Measurements from ENCODE around the gene ADD3. TPM values are rescaled to one million over a fixed set of nuclear protein-coding genes. Genes with fewer than 3 reads are reported as not detected.
A peak's percentile ranks its signal among the peaks of the same experiment; 100 is the strongest.

Gene ADD3
- total RNA-seq, 2 experiments from 2014 or later = 124 to 206 TPM

GRCh38 chr10:109969760-109970346, 37.9 kb upstream of the ADD3 start:
- DNase-seq (no peak), ATAC-seq (no peak)
- Mint-ChIP-seq H3K4me3 (no peak overlapping the region), H3K4me1 (no peaks in the 10 kb centered on the region), H3K36me3 (no peaks in the 10 kb centered on the region), H3K27ac (no peak overlapping the region), H3K9me3 (ENCODE audit: low read depth) (no peaks in the 10 kb centered on the region), H3K27me3 (peaks cover 21% of the 10 kb centered on the region)
- CTCF ChIA-PET = interaction anchor here (1.4 to 2.5 kb wide), 2 partner anchors 9 to 86 kb away, joined by 4 to 9 read pairs; no protein-coding TSS in a partner anchor

DNA sequence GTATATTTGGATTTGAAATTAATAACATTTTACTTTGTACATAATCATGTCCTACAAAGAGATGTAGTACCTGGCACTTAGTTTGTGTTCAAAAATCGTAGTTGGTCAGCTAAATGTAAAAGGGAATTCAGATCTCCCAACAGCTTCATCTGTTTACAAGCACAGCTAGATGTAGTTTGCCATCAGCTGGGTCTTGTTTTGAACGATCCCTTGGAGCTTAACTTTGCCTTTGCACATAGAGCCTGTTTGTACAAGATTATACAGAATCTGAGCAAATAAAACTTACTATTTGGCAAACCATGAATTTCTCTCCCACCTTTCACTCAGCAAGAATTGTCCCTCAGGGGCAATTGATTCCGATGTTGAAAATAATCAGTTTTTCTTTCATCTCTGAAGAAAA, 36.1 kb upstream of the ADD3 start:
- ATAC-seq = no peak
- Mint-ChIP-seq H3K27ac (no peak overlapping the region), H3K36me3 (no peaks in the 10 kb centered on the region), H3K4me1 (no peaks in the 10 kb centered on the region), H3K4me3 (no peak overlapping the region), H3K9me3 (ENCODE audit: low read depth) (no peaks in the 10 kb centered on the region), H3K27me3 (peaks cover 19% of the 10 kb centered on the region)
- CTCF ChIA-PET = interaction anchor here (0.6 to 1.4 kb wide), 2 partner anchors 79 to 143 kb away, joined by 3 to 5 read pairs; no protein-coding TSS in a partner anchor
- no peak for DNase-seq

DNA sequence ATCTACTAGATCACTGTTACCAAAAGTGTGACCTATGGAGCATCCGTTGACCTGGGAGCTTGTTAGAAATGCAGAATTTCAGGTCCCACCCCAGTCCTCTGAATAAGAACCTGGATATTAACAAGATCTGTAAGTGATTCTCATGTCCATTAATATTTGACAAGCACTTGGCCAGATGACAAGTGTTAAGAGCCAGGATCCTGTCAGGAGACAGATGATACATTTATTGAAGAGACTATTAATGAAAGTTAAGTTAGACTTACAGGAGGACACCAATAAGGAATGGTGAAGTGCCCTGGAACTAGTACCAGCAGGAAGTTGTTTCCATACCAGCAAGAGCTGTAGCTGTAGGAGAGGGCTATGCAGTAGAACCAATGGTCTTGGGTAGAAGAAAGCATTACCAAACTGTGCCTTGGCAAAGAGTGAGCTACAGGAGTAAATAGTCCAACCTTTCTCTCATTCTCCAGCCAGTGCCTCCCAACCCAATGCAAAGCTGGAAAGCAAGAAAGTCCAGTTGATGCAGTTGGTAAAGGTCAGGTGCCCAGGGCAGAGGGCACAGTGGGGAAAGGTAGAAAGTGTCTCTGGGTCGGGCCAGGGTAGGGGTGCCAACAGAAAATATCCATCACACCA, 35.3 kb upstream of the ADD3 start:
- no peaks in the 10 kb centered on the region for H3K9me3 Mint-ChIP-seq (ENCODE audit: low read depth)
- no peak for ATAC-seq
- no peak overlapping the region for H3K4me3 Mint-ChIP-seq
- CTCF ChIA-PET = interaction anchor here (1.4 kb wide), 1 partner anchor 80 kb away, joined by 3 read pairs; no protein-coding TSS in a partner anchor
- no peak overlapping the region for H3K27ac Mint-ChIP-seq
- no peaks in the 10 kb centered on the region for H3K36me3 Mint-ChIP-seq
- no peak for DNase-seq
- H3K4me1 Mint-ChIP-seq = no peaks in the 10 kb centered on the region
- H3K27me3 Mint-ChIP-seq = peaks cover 19% of the 10 kb centered on the region

- DNase-seq = no peak
- CTCF ChIA-PET = interaction anchor here (1.1 to 1.3 kb wide), 2 partner anchors 9 to 62 kb away, joined by 3 read pairs; no protein-coding TSS in a partner anchor
These were observed 34.4 kb upstream of the ADD3 start for GRCh38 chr10:109973326-109973829.

DNA sequence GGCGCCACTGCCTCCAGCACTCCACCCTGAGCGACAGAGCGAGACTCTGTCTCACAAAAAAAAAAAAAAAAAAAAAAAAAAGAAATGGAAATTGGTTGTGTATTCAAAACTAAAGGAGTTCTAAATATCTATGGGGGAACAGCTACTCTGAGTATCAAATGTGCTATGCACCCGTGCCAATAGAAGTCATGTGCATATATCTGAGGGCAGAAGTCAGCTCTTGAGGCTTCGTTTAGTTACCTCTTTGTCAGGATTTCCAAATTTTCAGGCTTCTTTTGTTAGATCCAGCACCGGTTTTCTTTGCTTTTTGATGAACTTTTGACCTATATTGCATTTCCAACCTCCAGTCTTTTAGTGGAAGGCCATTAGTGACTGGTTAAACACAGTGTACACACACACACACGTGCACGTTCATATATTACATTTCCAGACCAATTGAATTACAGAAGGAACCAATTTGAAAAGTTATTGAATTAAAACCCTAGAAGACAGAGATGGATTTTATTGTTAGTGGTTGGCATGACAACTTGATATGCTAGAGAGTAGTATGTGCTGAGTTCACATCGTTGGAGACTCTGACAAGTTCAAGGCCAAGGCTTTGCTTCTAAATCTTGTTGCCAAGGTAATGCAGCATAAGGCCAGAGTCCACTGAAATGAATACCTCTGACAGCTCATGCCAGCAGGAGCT, 33.1 kb upstream of the ADD3 start:
- CTCF ChIA-PET = interaction anchor here (0.7 to 2.6 kb wide), 5 partner anchors 8 to 91 kb away, joined by 3 to 10 read pairs (median 3); no protein-coding TSS in a partner anchor

More at GRCh38 chr10:109973326-109973829, 34.4 kb upstream of the ADD3 start:
- no peaks in the 10 kb centered on the region for H3K9me3 Mint-ChIP-seq (ENCODE audit: low read depth)
- no peak overlapping the region for H3K4me3 Mint-ChIP-seq
- H3K4me1 Mint-ChIP-seq = no peaks in the 10 kb centered on the region
- no peak overlapping the region for H3K27ac Mint-ChIP-seq
- H3K27me3 Mint-ChIP-seq = peaks cover 19% of the 10 kb centered on the region
- no peak for ATAC-seq
- H3K36me3 Mint-ChIP-seq = no peaks in the 10 kb centered on the region

GRCh38 chr10:109975244-109976190, 32.3 kb upstream of the ADD3 start:
- Mint-ChIP-seq H3K4me1 (no peaks in the 10 kb centered on the region), H3K36me3 (no peaks in the 10 kb centered on the region), H3K27ac (no peak overlapping the region), H3K4me3 (no peak overlapping the region), H3K27me3 (peaks cover 18% of the 10 kb centered on the region), H3K9me3 (ENCODE audit: low read depth) (no peaks in the 10 kb centered on the region)
- CTCF ChIA-PET = interaction anchor here (1.0 to 2.6 kb wide), 7 partner anchors 11 to 303 kb away, joined by 3 to 10 read pairs (median 4); no protein-coding TSS in a partner anchor
- ATAC-seq (no peak), DNase-seq (no peak)

More for the DNA sequence above, 33.1 kb upstream of the ADD3 start:
- DNase-seq = no peak
- H3K4me1 Mint-ChIP-seq = no peaks in the 10 kb centered on the region
- no peak for ATAC-seq
- H3K36me3 Mint-ChIP-seq = no peaks in the 10 kb centered on the region
- peaks cover 19% of the 10 kb centered on the region for H3K27me3 Mint-ChIP-seq
- H3K27ac Mint-ChIP-seq = no peak overlapping the region
- H3K9me3 Mint-ChIP-seq (ENCODE audit: low read depth) = no peaks in the 10 kb centered on the region
- H3K4me3 Mint-ChIP-seq = no peak overlapping the region

DNA sequence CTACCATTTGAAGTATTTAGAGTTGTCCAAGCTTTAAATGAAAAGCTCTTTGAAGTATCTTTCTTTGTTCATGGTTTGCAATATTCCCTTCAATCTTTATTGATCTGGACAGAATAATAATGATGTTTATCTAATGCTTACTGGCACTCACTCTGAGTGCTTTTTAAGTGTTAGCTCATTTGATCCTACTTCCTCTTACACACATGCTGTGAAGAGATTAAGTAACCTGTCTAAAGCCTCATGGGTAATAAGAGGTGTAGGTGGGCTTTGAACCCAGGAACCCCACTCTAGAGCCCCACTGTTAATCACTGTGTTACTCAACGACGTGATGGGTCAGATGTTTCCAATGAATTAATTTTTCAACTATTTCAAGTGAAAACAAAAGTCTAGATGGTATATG, 31.1 kb upstream of the ADD3 start:
- Mint-ChIP-seq H3K4me1 (no peaks in the 10 kb centered on the region), H3K27ac (no peak overlapping the region), H3K4me3 (no peak overlapping the region), H3K36me3 (no peaks in the 10 kb centered on the region), H3K27me3 (peaks cover 18% of the 10 kb centered on the region), H3K9me3 (ENCODE audit: low read depth) (no peaks in the 10 kb centered on the region)
- ATAC-seq (no peak), DNase-seq (no peak)
- CTCF ChIA-PET = interaction anchor here (0.9 to 2.6 kb wide), 9 partner anchors 12 to 302 kb away, joined by 3 to 10 read pairs (median 4); no protein-coding TSS in a partner anchor

DNA sequence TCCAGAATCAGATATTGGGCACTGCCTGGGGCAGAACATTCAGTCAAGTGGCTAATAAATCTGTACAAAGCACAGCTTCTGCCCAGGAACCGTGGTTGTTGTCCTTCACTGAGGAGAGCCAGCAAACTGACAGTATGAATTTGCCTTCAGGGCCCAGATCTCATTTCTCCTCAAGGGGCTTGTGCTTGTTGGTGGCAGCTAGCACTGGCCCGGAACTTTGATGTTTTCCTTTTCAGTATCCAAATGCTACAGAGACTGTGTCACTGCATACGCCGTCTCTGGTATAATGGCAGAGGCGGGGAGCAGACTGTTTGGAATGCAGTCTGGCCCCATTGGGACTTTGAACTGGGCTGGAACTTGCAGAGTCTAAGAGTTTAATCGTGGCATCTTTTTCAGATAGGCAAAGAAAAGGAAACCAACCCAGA, 30.4 kb upstream of the ADD3 start:
- Mint-ChIP-seq H3K4me3 (no peak overlapping the region), H3K9me3 (ENCODE audit: low read depth) (no peaks in the 10 kb centered on the region), H3K4me1 (peaks cover 1% of the 10 kb centered on the region), H3K27me3 (peaks cover 15% of the 10 kb centered on the region), H3K36me3 (no peaks in the 10 kb centered on the region), H3K27ac (no peak overlapping the region)
- CTCF ChIA-PET = interaction anchor here (0.7 to 2.5 kb wide), 5 partner anchors 12 to 132 kb away, joined by 3 to 8 read pairs (median 4); no protein-coding TSS in a partner anchor
- ATAC-seq (no peak), DNase-seq (no peak)

GRCh38 chr10:109978481-109978880, 29.3 kb upstream of the ADD3 start:
- ATAC-seq (peak; percentile 51), DNase-seq (peak; percentile 76)
- Mint-ChIP-seq H3K4me1 (peaks cover 1% of the 10 kb centered on the region), H3K27me3 (peaks cover 8% of the 10 kb centered on the region), H3K4me3 (no peak overlapping the region), H3K9me3 (ENCODE audit: low read depth) (no peaks in the 10 kb centered on the region), H3K27ac (no peak overlapping the region), H3K36me3 (no peaks in the 10 kb centered on the region)
- CTCF ChIA-PET = interaction anchor here (0.7 to 2.5 kb wide), 18 partner anchors 9 to 230 kb away, joined by 3 to 9 read pairs (median 4); partner anchors contain the start of gene ADD3

DNA sequence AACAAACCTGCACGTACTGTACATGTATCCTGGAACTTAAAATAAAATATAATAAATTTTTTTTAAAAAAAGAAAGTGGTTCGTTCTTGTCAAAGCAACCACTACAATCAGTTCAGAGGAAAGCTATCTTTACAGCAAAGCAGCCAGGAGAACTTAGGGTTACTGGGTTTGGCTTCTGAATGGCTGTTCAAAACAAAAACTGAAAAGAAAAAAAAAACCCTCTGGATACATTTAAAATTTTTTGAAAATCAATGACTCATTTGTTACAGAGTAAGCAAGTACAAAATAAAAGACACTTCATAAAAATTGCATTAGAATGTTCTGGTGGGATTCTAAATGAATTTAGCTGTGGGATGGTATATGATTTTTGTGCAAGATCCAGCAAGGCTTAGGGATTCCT, 28.6 kb upstream of the ADD3 start:
- H3K4me3 Mint-ChIP-seq = no peak overlapping the region

GRCh38 chr10:109981650-109982049, 26.1 kb upstream of the ADD3 start:
- DNase-seq = no peak
- no peak overlapping the region for H3K4me3 Mint-ChIP-seq
- peaks cover 1% of the 10 kb centered on the region for H3K4me1 Mint-ChIP-seq
- CTCF ChIA-PET = interaction anchor here (0.9 to 1.8 kb wide), 5 partner anchors 10 to 121 kb away, joined by 3 to 5 read pairs (median 4); no protein-coding TSS in a partner anchor
- peaks cover 4% of the 10 kb centered on the region for H3K36me3 Mint-ChIP-seq
- peaks cover 9% of the 10 kb centered on the region for H3K9me3 Mint-ChIP-seq (ENCODE audit: low read depth)
- H3K27ac Mint-ChIP-seq = no peak overlapping the region
- H3K27me3 Mint-ChIP-seq = peaks cover 13% of the 10 kb centered on the region
- no peak for ATAC-seq

More for the DNA sequence above, 28.6 kb upstream of the ADD3 start:
- H3K36me3 Mint-ChIP-seq = no peaks in the 10 kb centered on the region
- no peak overlapping the region for H3K27ac Mint-ChIP-seq
- peaks cover 2% of the 10 kb centered on the region for H3K9me3 Mint-ChIP-seq (ENCODE audit: low read depth)
- H3K27me3 Mint-ChIP-seq = peaks cover 13% of the 10 kb centered on the region
- CTCF ChIA-PET = interaction anchor here (0.8 to 2.5 kb wide), 12 partner anchors 10 to 229 kb away, joined by 3 to 9 read pairs (median 4); partner anchors contain the start of gene ADD3
- H3K4me1 Mint-ChIP-seq = peaks cover 1% of the 10 kb centered on the region
- ATAC-seq = no peak
- DNase-seq = no peak

DNA sequence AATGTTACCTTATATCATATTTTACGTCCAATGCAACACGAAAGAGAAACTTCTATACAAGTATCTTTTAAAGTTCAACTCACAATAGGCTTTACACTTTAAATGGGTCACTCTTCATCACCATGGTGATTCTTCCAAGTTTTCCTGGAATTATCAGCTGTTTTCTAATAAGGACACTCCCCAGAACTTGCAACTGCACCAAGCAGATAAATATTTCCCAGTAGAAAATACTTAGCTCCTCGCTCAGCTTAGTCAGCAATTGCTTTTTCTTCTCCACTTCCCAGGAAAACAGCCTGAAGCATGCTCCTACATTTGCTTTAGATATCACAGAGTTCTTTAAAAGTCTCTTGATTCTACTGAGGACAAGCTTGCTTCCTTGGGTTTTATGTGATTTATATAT, 25.7 kb upstream of the ADD3 start:
- Mint-ChIP-seq H3K27me3 (peaks cover 13% of the 10 kb centered on the region), H3K27ac (no peak overlapping the region), H3K36me3 (peaks cover 4% of the 10 kb centered on the region), H3K9me3 (ENCODE audit: low read depth) (peaks cover 9% of the 10 kb centered on the region), H3K4me1 (peaks cover 1% of the 10 kb centered on the region), H3K4me3 (no peak overlapping the region)
- CTCF ChIA-PET = interaction anchor here (1.1 to 1.8 kb wide), 4 partner anchors 8 to 122 kb away, joined by 3 to 5 read pairs (median 4); no protein-coding TSS in a partner anchor
- DNase-seq (no peak), ATAC-seq (no peak)
